CD14-positive monocyte (primary cell): ENCODE data around the gene ZDHHC13. TPM values are rescaled to one million over a fixed set of nuclear protein-coding genes. Genes with fewer than 3 reads are reported as not detected.

Experiments
- DNase-seq, 3 donors: peaks; one replicate each; pipeline ENCODE4 v3.0.0-alpha.2; 2011 to 2022
- H2AFZ ChIP-seq: 2 replicates; pipeline ENCODE4 v1.6.0; 2012; ENCODE audit warnings: mild to moderate bottlenecking, low read depth, low read length, inconsistent platforms; ENCODE audit not compliant: insufficient read depth, poor library complexity, severe bottlenecking
- H3K27ac ChIP-seq, 2 donors: 1 replicate in 1 of 2; 2 replicates in 1 of 2; pipeline ENCODE4 v1.5.1; 2012 to 2013; ENCODE audit warnings: low read length in 2 of 2, control low read depth in 1 of 2, inconsistent platforms in 1 of 2, low read depth in 1 of 2, mild to moderate bottlenecking in 1 of 2
- H3K27me3 ChIP-seq, 2 donors: one replicate each; pipeline versions ENCODE4 v1.6.0 to v1.6.1; 2011 to 2013; ENCODE audit warnings: low read length in 2 of 2; ENCODE audit not compliant: control insufficient read depth in 2 of 2, insufficient read depth in 2 of 2
- H3K36me3 ChIP-seq, 2 donors: replicated peaks in 1 of 2; 1 replicate in 1 of 2; 2 replicates in 1 of 2; pipeline versions ENCODE4 v1.5.1 to v1.6.1; 2012 to 2013; ENCODE audit warnings: low read length in 2 of 2, control low read depth in 1 of 2, inconsistent platforms in 1 of 2, mild to moderate bottlenecking in 1 of 2; ENCODE audit not compliant: insufficient read depth in 2 of 2, control insufficient read depth in 1 of 2
- H3K4me1 ChIP-seq, 2 donors: 1 replicate in 1 of 2; 2 replicates in 1 of 2; pipeline versions ENCODE4 v1.5.1 to v1.6.1; 2012 to 2013; ENCODE audit warnings: low read length in 2 of 2, control low read depth in 1 of 2, inconsistent platforms in 1 of 2, mild to moderate bottlenecking in 1 of 2, moderate library complexity in 1 of 2; ENCODE audit not compliant: insufficient read depth in 2 of 2, control insufficient read depth in 1 of 2
- H3K4me2 ChIP-seq: replicated peaks from 2 replicates; pipeline ENCODE3; 2012; ENCODE audit warnings: low read length, moderate library complexity, mild to moderate bottlenecking; ENCODE audit not compliant: poor library complexity, severe bottlenecking; ENCODE audit errors: extremely low read depth
- H3K4me3 ChIP-seq, 3 experiments: fragments of 200-600 bp in 1 of 3; sonication (generic) in 1 of 3; replicated peaks in 1 of 3; 1 replicate in 2 of 3; 2 replicates in 1 of 3; pipeline ENCODE4 v1.5.1; 2011 to 2013; ENCODE audit warnings: low read length in 3 of 3, mild to moderate bottlenecking in 3 of 3, control low read depth in 2 of 3, low read depth in 2 of 3, inconsistent platforms in 1 of 3, moderate library complexity in 1 of 3
- H3K79me2 ChIP-seq: 2 replicates; pipeline ENCODE4 v1.6.0; 2012; ENCODE audit warnings: mild to moderate bottlenecking, control low read depth, inconsistent platforms, low read length, moderate library complexity; ENCODE audit not compliant: insufficient read depth
- H3K9ac ChIP-seq: 2 replicates; pipeline ENCODE4 v1.6.0; 2017; ENCODE audit warnings: low read length, mild to moderate bottlenecking; ENCODE audit not compliant: insufficient read depth, poor library complexity, severe bottlenecking
- H3K9me3 ChIP-seq, 2 donors: replicated peaks in 1 of 2; 1 replicate in 1 of 2; 2 replicates in 1 of 2; pipeline versions ENCODE4 v1.5.1 to v1.6.1; 2012 to 2013; ENCODE audit warnings: low read length in 2 of 2, control low read depth in 1 of 2; ENCODE audit not compliant: control insufficient read depth in 1 of 2, insufficient read depth in 1 of 2
- H4K20me1 ChIP-seq: 2 replicates; pipeline ENCODE4 v1.6.0; 2012; ENCODE audit warnings: mild to moderate bottlenecking, low read length, control low read depth, moderate library complexity; ENCODE audit not compliant: insufficient read depth
- H3K27ac Mint-ChIP-seq, 7 donors: one replicate each; pipeline ENCODE4 v1.8.0; 2020; ENCODE audit warnings: mild to moderate bottlenecking in 7 of 7, mixed read lengths in 7 of 7, moderate library complexity in 6 of 7, inconsistent platforms in 2 of 7
- H3K27me3 Mint-ChIP-seq, 3 donors: one replicate each; pipeline ENCODE4 v1.8.0; 2021 to 2022; ENCODE audit warnings: low read depth in 3 of 3, mild to moderate bottlenecking in 3 of 3, mixed read lengths in 3 of 3, moderate library complexity in 3 of 3, inconsistent platforms in 1 of 3
- H3K36me3 Mint-ChIP-seq, 2 donors: one replicate each; pipeline ENCODE4 v1.8.0; 2020; ENCODE audit warnings: mixed read lengths in 2 of 2, inconsistent platforms in 1 of 2, mild to moderate bottlenecking in 1 of 2
- H3K4me1 Mint-ChIP-seq: one replicate; pipeline ENCODE4 v1.8.0; 2020; ENCODE audit warnings: mild to moderate bottlenecking, mixed read lengths
- H3K4me3 Mint-ChIP-seq, 2 donors: one replicate each; pipeline ENCODE4 v1.8.0; 2020; ENCODE audit warnings: mild to moderate bottlenecking in 2 of 2, mixed read lengths in 2 of 2, moderate library complexity in 1 of 2
- H3K9me3 Mint-ChIP-seq, 7 donors: one replicate each; pipeline ENCODE4 v1.8.0; 2020 to 2022; ENCODE audit warnings: mixed read lengths in 7 of 7, mild to moderate bottlenecking in 6 of 7, moderate library complexity in 6 of 7, inconsistent platforms in 2 of 7
- WGBS: methylation state at CpG from one replicate; pipeline ENCODE4 v1.1.5; 2013; ENCODE audit warnings: missing lambda C conversion rate; ENCODE audit not compliant: insufficient coverage; 5-methylcytosine and 5-hydroxymethylcytosine counted together
- intact Hi-C, 2 donors: fragments of 100-400 bp; cut with micrococcal nuclease; formaldehyde crosslinking; loops; one replicate each; pipeline versions ENCODE4 v1.15.0 to v1.15.1; 2023
- polyA plus RNA-seq, 3 donors: library from polyadenylated mRNA; depleted of rRNA in 1 of 3; unstranded in 2 of 3; stranded (reverse) in 1 of 3; fragments of 300-500 nt in 2 of 3; fragments of >200 nt in 1 of 3; fragmentation: Illumina TruSeq in 2 of 3; gene quantifications; 1 replicate in 2 of 3; 2 replicates in 1 of 3; pipeline ENCODE4 v1.2.3, GENCODE V29; 2012 to 2021
- TF ChIP-seq, protein P1 (sequence below): fragments of 200-600 bp; IDR thresholded peaks from one replicate; pipeline ENCODE4 v1.8.0; 2022; ENCODE audit warnings: antibody characterized with exemption, mild to moderate bottlenecking

The ZDHHC13 gene
- polyA plus RNA-seq, 3 donors, result 5.6 to 7.5 (median 5.6) TPM

DNA sequence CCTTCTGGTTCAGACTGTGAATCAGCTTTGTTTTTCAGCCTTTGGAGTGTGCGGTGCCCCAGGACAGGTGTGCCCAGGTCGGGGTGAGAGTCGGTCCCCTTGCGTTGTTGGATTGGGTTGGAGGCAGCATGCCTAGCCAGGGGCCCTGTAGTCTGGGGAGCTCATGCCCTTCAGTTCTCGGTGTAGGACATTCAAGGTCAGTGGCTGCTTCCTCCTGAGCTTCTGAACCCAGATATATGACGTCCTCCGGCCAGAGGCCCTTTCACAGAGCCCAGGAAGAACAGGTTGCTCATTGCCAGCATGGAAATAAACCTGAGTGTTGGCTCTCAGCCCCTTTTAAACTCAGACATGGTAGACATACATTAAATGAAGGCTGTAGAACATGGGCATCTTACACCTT is 82.1 kb downstream of the ZDHHC13 start:
- Histone ChIP-seq H3K36me3 (no peaks in the 10 kb centered on the region), H2AFZ (no peak overlapping the region), H3K27ac (no peak overlapping the region), H4K20me1 (no peaks in the 10 kb centered on the region), H3K4me2 (no peak overlapping the region), H3K4me3 (no peak overlapping the region), H3K9me3 (no peaks in the 10 kb centered on the region), H3K27me3 (no peaks in the 10 kb centered on the region), H3K4me1 (peaks cover 0 to 6% of the 10 kb centered on the region in 2 donors), H3K9ac (no peak overlapping the region), H3K79me2 (no peaks in the 10 kb centered on the region)
- DNase-seq, result no peak
- peaks cover 8% of the 10 kb centered on the region for H3K4me1 Mint-ChIP-seq
- no peaks in the 10 kb centered on the region for H3K36me3 Mint-ChIP-seq
- H3K27me3 Mint-ChIP-seq, result peaks cover 0 to 7% (median 1%) of the 10 kb centered on the region in 3 donors
- 100% methylated on average over 4 of the region's 7 CpGs for WGBS
- no peak overlapping the region for H3K4me3 Mint-ChIP-seq
- H3K9me3 Mint-ChIP-seq, result peaks cover 0 to 3% (median 0%) of the 10 kb centered on the region in 7 donors
- TF ChIP-seq, protein P1, sequence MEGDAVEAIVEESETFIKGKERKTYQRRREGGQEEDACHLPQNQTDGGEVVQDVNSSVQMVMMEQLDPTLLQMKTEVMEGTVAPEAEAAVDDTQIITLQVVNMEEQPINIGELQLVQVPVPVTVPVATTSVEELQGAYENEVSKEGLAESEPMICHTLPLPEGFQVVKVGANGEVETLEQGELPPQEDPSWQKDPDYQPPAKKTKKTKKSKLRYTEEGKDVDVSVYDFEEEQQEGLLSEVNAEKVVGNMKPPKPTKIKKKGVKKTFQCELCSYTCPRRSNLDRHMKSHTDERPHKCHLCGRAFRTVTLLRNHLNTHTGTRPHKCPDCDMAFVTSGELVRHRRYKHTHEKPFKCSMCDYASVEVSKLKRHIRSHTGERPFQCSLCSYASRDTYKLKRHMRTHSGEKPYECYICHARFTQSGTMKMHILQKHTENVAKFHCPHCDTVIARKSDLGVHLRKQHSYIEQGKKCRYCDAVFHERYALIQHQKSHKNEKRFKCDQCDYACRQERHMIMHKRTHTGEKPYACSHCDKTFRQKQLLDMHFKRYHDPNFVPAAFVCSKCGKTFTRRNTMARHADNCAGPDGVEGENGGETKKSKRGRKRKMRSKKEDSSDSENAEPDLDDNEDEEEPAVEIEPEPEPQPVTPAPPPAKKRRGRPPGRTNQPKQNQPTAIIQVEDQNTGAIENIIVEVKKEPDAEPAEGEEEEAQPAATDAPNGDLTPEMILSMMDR, result no peak
- no peak overlapping the region for H3K27ac Mint-ChIP-seq
- intact Hi-C loops, result no loop called here

GRCh38 chr11:19199771-19200170 is 82.8 kb downstream of the ZDHHC13 start:
- Histone ChIP-seq H3K4me3 (no peak overlapping the region), H4K20me1 (no peaks in the 10 kb centered on the region), H3K79me2 (no peaks in the 10 kb centered on the region), H2AFZ (no peak overlapping the region), H3K36me3 (no peaks in the 10 kb centered on the region), H3K9me3 (no peaks in the 10 kb centered on the region), H3K4me1 (peaks cover 0 to 6% of the 10 kb centered on the region in 2 donors), H3K27ac (no peak overlapping the region), H3K9ac (no peak overlapping the region), H3K4me2 (no peak overlapping the region), H3K27me3 (no peaks in the 10 kb centered on the region)
- H3K4me3 Mint-ChIP-seq, result no peak overlapping the region
- peaks cover 8% of the 10 kb centered on the region for H3K4me1 Mint-ChIP-seq
- no peak overlapping the region for H3K27ac Mint-ChIP-seq
- intact Hi-C loops, result no loop called here
- TF ChIP-seq, protein P1, result no peak
- H3K27me3 Mint-ChIP-seq, result peaks cover 0 to 7% (median 1%) of the 10 kb centered on the region in 3 donors
- no CpG with 5 or more reads among the region's 3 CpGs for WGBS
- no peak for DNase-seq
- peaks cover 0 to 3% (median 0%) of the 10 kb centered on the region in 7 donors for H3K9me3 Mint-ChIP-seq
- H3K36me3 Mint-ChIP-seq, result no peaks in the 10 kb centered on the region
